ENCODE results near the gene COX19. TPM values are rescaled to one million over a fixed set of nuclear protein-coding genes. Genes with fewer than 3 reads are reported as not detected.
A peak's percentile ranks its signal among the peaks of the same experiment; 100 is the strongest.

Gene COX19
- total and polyA plus RNA-seq, 10 donors = 7.1 to 29.1 (median 15.2) TPM

DNA sequence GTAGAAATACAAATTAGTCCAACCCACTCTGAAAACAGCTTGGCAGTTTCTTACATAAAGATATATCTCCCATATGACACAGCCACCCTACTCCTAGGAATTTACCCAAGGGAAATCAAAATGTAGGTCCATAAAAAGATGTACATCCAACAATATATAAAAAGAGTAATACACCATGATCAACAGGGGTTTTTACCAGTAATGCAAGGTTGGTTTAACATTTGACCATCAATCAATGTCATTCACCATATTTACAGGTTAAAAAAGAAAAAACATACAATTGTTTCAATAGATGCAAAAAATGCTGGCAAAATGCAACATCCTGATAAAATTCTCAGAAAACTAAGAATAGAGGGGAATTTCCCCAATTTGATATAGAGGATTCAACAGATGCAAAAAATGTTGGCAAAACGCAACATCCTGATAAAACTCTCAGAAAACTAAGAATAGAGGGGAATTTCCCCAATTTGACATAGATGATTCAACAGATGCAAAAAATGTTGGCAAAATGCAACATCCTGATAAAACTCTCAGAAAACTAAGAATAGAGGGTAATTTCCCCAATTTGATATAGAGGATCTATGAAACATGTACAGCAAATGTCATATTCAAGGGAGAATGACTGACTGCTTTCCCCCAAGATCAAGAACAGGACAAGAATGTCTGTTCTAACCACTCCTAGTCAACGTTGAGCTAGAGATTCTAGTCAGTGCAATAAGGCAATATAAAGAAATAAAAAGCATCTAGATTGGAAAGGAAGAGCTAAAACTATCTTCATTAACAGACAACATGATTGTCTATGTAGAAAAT, 34.5 kb downstream of the COX19 start:
- Histone ChIP-seq H3K4me3 (no peak overlapping the region), H3K36me3 (peaks cover 0 to 11% (median 0%) of the 10 kb centered on the region in 6 donors), H3K4me1 (peaks cover 0 to 4% (median 0%) of the 10 kb centered on the region in 6 donors), H3K27ac (no peak overlapping the region), H3K27me3 (replicated peaks in 1 of 7) (no peaks in the 10 kb centered on the region), H3K9me3 (peaks cover 0 to 11% (median 0%) of the 10 kb centered on the region in 8 donors)
- WGBS, 5 donors = 20 to 45% (median 36%) methylated on average over 2 of the region's 2 CpGs
- TF ChIP-seq, protein P1, sequence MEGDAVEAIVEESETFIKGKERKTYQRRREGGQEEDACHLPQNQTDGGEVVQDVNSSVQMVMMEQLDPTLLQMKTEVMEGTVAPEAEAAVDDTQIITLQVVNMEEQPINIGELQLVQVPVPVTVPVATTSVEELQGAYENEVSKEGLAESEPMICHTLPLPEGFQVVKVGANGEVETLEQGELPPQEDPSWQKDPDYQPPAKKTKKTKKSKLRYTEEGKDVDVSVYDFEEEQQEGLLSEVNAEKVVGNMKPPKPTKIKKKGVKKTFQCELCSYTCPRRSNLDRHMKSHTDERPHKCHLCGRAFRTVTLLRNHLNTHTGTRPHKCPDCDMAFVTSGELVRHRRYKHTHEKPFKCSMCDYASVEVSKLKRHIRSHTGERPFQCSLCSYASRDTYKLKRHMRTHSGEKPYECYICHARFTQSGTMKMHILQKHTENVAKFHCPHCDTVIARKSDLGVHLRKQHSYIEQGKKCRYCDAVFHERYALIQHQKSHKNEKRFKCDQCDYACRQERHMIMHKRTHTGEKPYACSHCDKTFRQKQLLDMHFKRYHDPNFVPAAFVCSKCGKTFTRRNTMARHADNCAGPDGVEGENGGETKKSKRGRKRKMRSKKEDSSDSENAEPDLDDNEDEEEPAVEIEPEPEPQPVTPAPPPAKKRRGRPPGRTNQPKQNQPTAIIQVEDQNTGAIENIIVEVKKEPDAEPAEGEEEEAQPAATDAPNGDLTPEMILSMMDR (IDR thresholded peaks at IDR 0.05 in 8 of 11, conservative IDR thresholded peaks at IDR 0.05 in 3 of 11) = no peak
- TF ChIP-seq POLR2A (IDR thresholded peaks at IDR 0.05) (no peak), POLR2AphosphoS5 (IDR thresholded peaks at IDR 0.05) (no peak)
- intact Hi-C loops (cut with DNase I; ENCODE audit: low total_unique reads) = no loop called here
- no peak for DNase-seq

GRCh38 chr7:939843-940242, 35.5 kb downstream of the COX19 start:
- H3K4me3 ChIP-seq = no peak overlapping the region
- no peak overlapping the region for H3K27ac ChIP-seq
- intact Hi-C loops (cut with DNase I; ENCODE audit: low total_unique reads) = no loop called here
- WGBS, 5 donors = 87 to 94% (median 88%) methylated on average over 4 of the region's 4 CpGs
- H3K36me3 ChIP-seq = peaks cover 0 to 20% (median 0%) of the 10 kb centered on the region in 6 donors
- H3K9me3 ChIP-seq = peaks cover 0 to 11% (median 0%) of the 10 kb centered on the region in 8 donors
- DNase-seq = peak; percentile 2
- TF ChIP-seq POLR2A (IDR thresholded peaks at IDR 0.05) (no peak), POLR2AphosphoS5 (IDR thresholded peaks at IDR 0.05) (no peak)
- TF ChIP-seq, protein P1 (IDR thresholded peaks at IDR 0.05 in 8 of 11, conservative IDR thresholded peaks at IDR 0.05 in 3 of 11) = no peak
- peaks cover 0 to 3% (median 0%) of the 10 kb centered on the region in 7 donors for H3K27me3 ChIP-seq (replicated peaks in 1 of 7)
- H3K4me1 ChIP-seq = peaks cover 0 to 4% (median 0%) of the 10 kb centered on the region in 6 donors

DNA sequence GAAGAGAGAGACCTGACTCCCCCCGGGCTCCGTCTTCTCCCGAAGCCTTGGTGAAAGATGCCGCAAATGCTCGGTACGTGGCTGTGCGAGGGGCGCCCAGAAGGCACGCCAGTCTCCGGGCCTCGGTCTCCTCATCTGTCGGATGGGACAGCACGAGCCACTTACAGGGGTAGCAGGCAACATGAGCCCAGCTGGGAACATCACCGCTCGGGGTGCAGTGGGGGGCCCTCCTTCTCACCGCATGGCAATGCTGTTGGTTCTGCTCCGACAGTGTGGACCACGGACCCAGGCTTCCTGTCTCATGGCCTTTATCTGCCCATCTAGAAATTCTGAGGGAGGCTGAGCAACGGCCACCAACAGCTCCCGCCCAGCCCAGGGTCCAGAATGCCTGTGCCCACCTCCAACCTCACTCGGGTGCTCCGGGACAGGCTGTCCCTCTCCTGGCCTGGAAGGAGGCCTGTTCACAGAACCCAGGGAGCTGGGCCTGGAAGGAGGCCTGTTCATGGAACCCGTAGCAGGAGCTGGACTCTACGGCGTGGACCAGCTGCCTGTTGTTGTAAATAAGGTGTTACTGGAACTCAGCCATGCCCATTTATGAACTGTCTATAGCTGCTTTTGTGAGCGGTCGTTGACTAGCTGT, 36.7 kb downstream of the COX19 start:
- H3K4me3 ChIP-seq = no peak overlapping the region
- H3K9me3 ChIP-seq = peaks cover 0 to 11% (median 0%) of the 10 kb centered on the region in 8 donors
- H3K4me1 ChIP-seq = peaks cover 0 to 4% (median 0%) of the 10 kb centered on the region in 6 donors
- intact Hi-C loops (cut with DNase I; ENCODE audit: low total_unique reads) = no loop called here
- no peak overlapping the region for H3K27ac ChIP-seq
- TF ChIP-seq POLR2AphosphoS5 (IDR thresholded peaks at IDR 0.05) (peak in 1 of 3 donors; percentile 18), POLR2A (IDR thresholded peaks at IDR 0.05) (no peak)
- TF ChIP-seq, protein P1 (IDR thresholded peaks at IDR 0.05 in 8 of 11, conservative IDR thresholded peaks at IDR 0.05 in 3 of 11) = no peak
- peaks cover 0 to 28% (median 0%) of the 10 kb centered on the region in 6 donors for H3K36me3 ChIP-seq
- peak; percentile 66 for DNase-seq
- peaks cover 0 to 6% (median 0%) of the 10 kb centered on the region in 7 donors for H3K27me3 ChIP-seq (replicated peaks in 1 of 7)
- whole genome bisulfite sequencing, 5 donors = 92 to 95% (median 94%) methylated on average over 12 to 27 of the region's 27 CpGs

Data from spleen (tissue), 11 donors.